HUES48 (cell line): ENCODE results near the gene HSPA1L.

Source experiments
- H3K27ac ChIP-seq: one replicate; pipeline ENCODE4 v1.7.0; 2013; ENCODE audit warnings: low read depth, low read length, inconsistent platforms
- H3K27me3 ChIP-seq: 2 replicates; pipeline ENCODE4 v1.6.1; 2013; ENCODE audit warnings: mild to moderate bottlenecking, low read length; ENCODE audit not compliant: control insufficient read depth, insufficient read depth
- H3K36me3 ChIP-seq: 2 replicates; pipeline ENCODE4 v1.6.1; 2013; ENCODE audit warnings: low read length; ENCODE audit not compliant: control insufficient read depth, insufficient read depth
- H3K4me1 ChIP-seq: 2 replicates; pipeline ENCODE4 v1.6.1; 2013; ENCODE audit warnings: mild to moderate bottlenecking, low read length; ENCODE audit not compliant: control insufficient read depth, insufficient read depth
- H3K4me3 ChIP-seq: 2 replicates; pipeline ENCODE4 v1.5.1; 2013; ENCODE audit warnings: mild to moderate bottlenecking, low read depth, low read length
- H3K9ac ChIP-seq: 2 replicates; pipeline ENCODE4 v1.6.1; 2013; ENCODE audit warnings: mild to moderate bottlenecking, low read depth, low read length, moderate library complexity
- H3K9me3 ChIP-seq: 2 replicates; pipeline ENCODE4 v1.6.1; 2013; ENCODE audit warnings: low read length; ENCODE audit not compliant: control insufficient read depth, insufficient read depth

The HSPA1L gene

GRCh38 chr6:31761343-31761742 is 53.7 kb downstream of the HSPA1L start:
- Histone ChIP-seq H3K4me1 (peaks cover 4% of the 10 kb centered on the region; the same call in 1 of the 2 replicates), H3K9me3 (no peaks in the 10 kb centered on the region), H3K9ac (no peak overlapping the region), H3K36me3 (peaks cover 35% of the 10 kb centered on the region), H3K27me3 (no peaks in the 10 kb centered on the region), H3K27ac (no peak overlapping the region), H3K4me3 (no peak overlapping the region)

GRCh38 chr6:31760790-31761189 is 54.3 kb downstream of the HSPA1L start:
- Histone ChIP-seq H3K9ac (no peak overlapping the region), H3K4me3 (no peak overlapping the region), H3K27me3 (no peaks in the 10 kb centered on the region), H3K27ac (no peak overlapping the region), H3K36me3 (peaks cover 35% of the 10 kb centered on the region), H3K4me1 (peaks cover 4% of the 10 kb centered on the region; the same call in 1 of the 2 replicates), H3K9me3 (no peaks in the 10 kb centered on the region)
